HCT116 (cell line): Measurements from ENCODE around the gene CFI. TPM values are rescaled to one million over a fixed set of nuclear protein-coding genes. Genes with fewer than 3 reads are reported as not detected.

ENCODE experiments used
- ATAC-seq: fragments of 200-7000 bp; cut with Tn5 transposase; 2 replicates; pipeline ENCODE4 v1.9.1; 2020; ENCODE audit warnings: mild to moderate bottlenecking, moderate library complexity
- BruUV-seq: library from RNA; stranded (reverse); fragments of 400-500 nt; replicated peaks from 2 replicates; lab custom pipeline; 2021; lab: Mats Ljungman, UMichigan
- CTCF ChIA-PET: fragments of 300-600 bp; sonication (Branson Sonifier 250); formaldehyde crosslinking; loops from one replicate; lab custom pipeline; 2021; ENCODE audit warnings: antibody characterized with exemption; lab: Charles Lee
- POLR2A ChIA-PET: fragments of 300-600, 350-600 bp; sonication (Branson Sonifier 250); formaldehyde crosslinking; loops from one replicate; lab custom pipeline; 2021; ENCODE audit warnings: antibody characterized with exemption; lab: Charles Lee
- RAD21 ChIA-PET, 2 experiments: fragments of 300-600 bp; sonication (Branson Sonifier 250); formaldehyde crosslinking; loops; one replicate each; lab custom pipeline; 2023; ENCODE audit warnings: low total read pairs in 2 of 2; ENCODE audit not compliant: uncharacterized antibody in 2 of 2, unreplicated experiment in 2 of 2, low non-redundant PET in 1 of 2; lab: Charles Lee
- DNase-seq: peaks from one replicate; pipeline ENCODE4 v3.0.0-alpha.2; 2010; ENCODE audit warnings: low read depth, low spot score
- H2AFZ ChIP-seq: fragments of 200-600 bp; shearing (Covaris generic), sonication (generic); 2 replicates; pipeline ENCODE4 v1.6.1; 2017; ENCODE audit warnings: low read depth, mixed run types, mixed read lengths, antibody characterized with exemption, low read length; ENCODE audit not compliant: poor library complexity, severe bottlenecking
- H3K27ac ChIP-seq: 2 replicates; pipeline ENCODE4 v1.5.1; 2012; ENCODE audit warnings: low read depth, low read length
- H3K27me3 ChIP-seq: fragments of 200-600 bp; sonication (generic); 2 replicates; pipeline ENCODE4 v1.6.1; 2016; ENCODE audit warnings: mixed run types, low read length, mixed read lengths; ENCODE audit not compliant: insufficient read depth
- H3K36me3 ChIP-seq, 2 experiments: fragments of 200-500 bp in 1 of 2; fragments of 200-600 bp in 1 of 2; sonication (Bioruptor generic) in 1 of 2; sonication (generic) in 1 of 2; 2 replicates each; pipeline versions ENCODE4 v1.5.1 to v1.6.1; 2014 to 2016; ENCODE audit warnings: low read length in 2 of 2, inconsistent platforms in 1 of 2, mixed read lengths in 1 of 2, mixed run types in 1 of 2; ENCODE audit not compliant: insufficient read depth in 2 of 2, control insufficient read depth in 1 of 2
- H3K4me1 ChIP-seq, 2 experiments: fragments of 200-600 bp in 1 of 2; sonication (generic) in 1 of 2; 2 replicates each; pipeline versions ENCODE4 v1.5.1 to v1.6.1; 2012 to 2017; ENCODE audit warnings: low read length in 2 of 2, inconsistent platforms in 1 of 2, mild to moderate bottlenecking in 1 of 2, mixed read lengths in 1 of 2, mixed run types in 1 of 2, moderate library complexity in 1 of 2; ENCODE audit not compliant: insufficient read depth in 2 of 2, control insufficient read depth in 1 of 2
- H3K4me2 ChIP-seq: fragments of 200-600 bp; sonication (generic); 2 replicates; pipeline ENCODE4 v1.6.1; 2017; ENCODE audit warnings: mixed run types, low read length, mixed read lengths
- H3K4me3 ChIP-seq, 2 experiments: fragments of 200-600 bp in 1 of 2; sonication (generic) in 1 of 2; replicated peaks in 1 of 2; 2 replicates each; pipeline ENCODE4 v1.5.1; 2011 to 2016; ENCODE audit warnings: low read length in 2 of 2, control low read depth in 1 of 2, low read depth in 1 of 2, mild to moderate bottlenecking in 1 of 2, mixed read lengths in 1 of 2, mixed run types in 1 of 2
- H3K79me2 ChIP-seq: fragments of 200-600 bp; sonication (generic); 2 replicates; pipeline ENCODE4 v1.6.1; 2017; ENCODE audit warnings: mild to moderate bottlenecking, mixed run types, low read length, moderate library complexity, mixed read lengths; ENCODE audit not compliant: insufficient read depth
- H3K9ac ChIP-seq: fragments of 200-600 bp; sonication (generic); 2 replicates; pipeline ENCODE4 v1.6.1; 2016; ENCODE audit warnings: low read length, mixed read lengths
- H3K9me2 ChIP-seq: fragments of 200-600 bp; sonication (generic), shearing (Covaris generic); 2 replicates; pipeline ENCODE4 v1.6.1; 2017; ENCODE audit warnings: mixed run types, mild to moderate bottlenecking, moderate library complexity; ENCODE audit not compliant: insufficient read depth
- H3K9me3 ChIP-seq, 2 experiments: fragments of 200-500 bp in 1 of 2; fragments of 200-600 bp in 1 of 2; sonication (Bioruptor generic) in 1 of 2; sonication (generic) in 1 of 2; 2 replicates each; pipeline ENCODE4 v1.6.1; 2014 to 2017; ENCODE audit warnings: low read length in 2 of 2, mixed read lengths in 2 of 2, inconsistent platforms in 1 of 2, low read depth in 1 of 2, mild to moderate bottlenecking in 1 of 2, mixed run types in 1 of 2, moderate library complexity in 1 of 2; ENCODE audit not compliant: control insufficient read depth in 1 of 2, insufficient read depth in 1 of 2
- H4K20me1 ChIP-seq: fragments of 200-600 bp; sonication (generic), shearing (Covaris generic); 2 replicates; pipeline ENCODE4 v1.6.1; 2017; ENCODE audit warnings: mixed run types, mild to moderate bottlenecking, moderate library complexity; ENCODE audit not compliant: insufficient read depth
- CBX3 ChIP-seq: IDR thresholded peaks from 2 replicates; pipeline ENCODE4 v1.6.1; 2012; ENCODE audit warnings: low read depth
- EGR1 ChIP-seq: IDR thresholded peaks from 2 replicates; pipeline ENCODE4 v1.6.1; 2012; ENCODE audit warnings: low read depth
- ELF1 ChIP-seq: IDR thresholded peaks from 2 replicates; pipeline ENCODE4 v1.6.1; 2012; ENCODE audit warnings: low read depth, borderline replicate concordance
- EZH2 ChIP-seq: fragments of 200-600 bp; sonication (generic); IDR thresholded peaks from 2 replicates; pipeline ENCODE4 v1.6.1; 2017; ENCODE audit warnings: antibody characterized with exemption, mixed run types
- EZH2phosphoT487 ChIP-seq: fragments of 200-600 bp; IDR thresholded peaks from 2 replicates; pipeline ENCODE4 v1.6.1; 2018; ENCODE audit warnings: antibody characterized with exemption, borderline replicate concordance
- JUND ChIP-seq: IDR thresholded peaks from 2 replicates; pipeline ENCODE4 v1.6.1; 2012
- POLR2AphosphoS5 ChIP-seq: IDR thresholded peaks from 2 replicates; pipeline ENCODE4 v1.6.1; 2011; ENCODE audit warnings: mild to moderate bottlenecking, low read depth, low read length, moderate library complexity
- RAD21 ChIP-seq: IDR thresholded peaks from 2 replicates; pipeline ENCODE4 v1.6.1; 2012; ENCODE audit warnings: low read depth, mild to moderate bottlenecking
- SIN3A ChIP-seq: IDR thresholded peaks from 2 replicates; pipeline ENCODE4 v1.6.1; 2012; ENCODE audit warnings: low read depth
- SP1 ChIP-seq: IDR thresholded peaks from 2 replicates; pipeline ENCODE4 v1.6.1; 2012; ENCODE audit warnings: low read depth
- SRF ChIP-seq: IDR thresholded peaks from 2 replicates; pipeline ENCODE4 v1.6.1; 2012; ENCODE audit warnings: low read depth
- TCF7L2 ChIP-seq: IDR thresholded peaks from 2 replicates; pipeline ENCODE4 v1.7.0; 2011; ENCODE audit warnings: borderline replicate concordance, inconsistent platforms; ENCODE audit not compliant: insufficient read depth, insufficient read length; ENCODE audit errors: extremely low read depth
- YY1 ChIP-seq: IDR thresholded peaks from 2 replicates; pipeline ENCODE4 v1.6.1; 2011; ENCODE audit warnings: low read length, low read depth, moderate library complexity, mild to moderate bottlenecking; ENCODE audit not compliant: insufficient replicate concordance; ENCODE audit errors: extremely low read depth
- ZFX ChIP-seq: fragments of 450-650 bp; IDR thresholded peaks from 2 replicates; pipeline ENCODE4 v1.6.1; 2017
- ZNF274 ChIP-seq: fragments of 200-500 bp; sonication (Bioruptor generic); IDR thresholded peaks from 2 replicates; pipeline ENCODE4 v1.6.1; 2014; ENCODE audit warnings: mild to moderate bottlenecking, low read depth, low read length, inconsistent platforms
- intact Hi-C: fragments of 100-400 bp; cut with micrococcal nuclease; formaldehyde crosslinking; loops from 2 replicates; pipeline ENCODE4 v1.10.0; 2022
- total RNA-seq: library from RNA; stranded (reverse); gene quantifications from one replicate; pipeline ENCODE4 v1.2.1, GENCODE V29; 2021; ENCODE audit not compliant: unreplicated experiment
- TF ChIP-seq, protein P1 (sequence below): IDR thresholded peaks from 2 replicates; pipeline ENCODE4 v1.6.1; 2012; ENCODE audit warnings: low read depth
- TF ChIP-seq, protein P2 (sequence below), 3 experiments: fragments of 200-600 bp in 1 of 3; sonication (generic) in 1 of 3; IDR thresholded peaks in 2 of 3; conservative IDR thresholded peaks in 1 of 3; 2 replicates each; pipeline ENCODE4 v1.5.1; 2012 to 2017; ENCODE audit warnings: low read depth in 2 of 3, low read length in 2 of 3, antibody characterized with exemption in 1 of 3, borderline replicate concordance in 1 of 3, control low read depth in 1 of 3, mild to moderate bottlenecking in 1 of 3, mixed read lengths in 1 of 3, mixed run types in 1 of 3, moderate library complexity in 1 of 3; ENCODE audit not compliant: insufficient read depth in 1 of 3
- TF ChIP-seq, protein P3 (sequence below): IDR thresholded peaks from 2 replicates; pipeline ENCODE4 v1.6.1; 2012

The CFI gene
- total RNA-seq, 1 experiment from 2014 or later, result 0.84 TPM

DNA sequence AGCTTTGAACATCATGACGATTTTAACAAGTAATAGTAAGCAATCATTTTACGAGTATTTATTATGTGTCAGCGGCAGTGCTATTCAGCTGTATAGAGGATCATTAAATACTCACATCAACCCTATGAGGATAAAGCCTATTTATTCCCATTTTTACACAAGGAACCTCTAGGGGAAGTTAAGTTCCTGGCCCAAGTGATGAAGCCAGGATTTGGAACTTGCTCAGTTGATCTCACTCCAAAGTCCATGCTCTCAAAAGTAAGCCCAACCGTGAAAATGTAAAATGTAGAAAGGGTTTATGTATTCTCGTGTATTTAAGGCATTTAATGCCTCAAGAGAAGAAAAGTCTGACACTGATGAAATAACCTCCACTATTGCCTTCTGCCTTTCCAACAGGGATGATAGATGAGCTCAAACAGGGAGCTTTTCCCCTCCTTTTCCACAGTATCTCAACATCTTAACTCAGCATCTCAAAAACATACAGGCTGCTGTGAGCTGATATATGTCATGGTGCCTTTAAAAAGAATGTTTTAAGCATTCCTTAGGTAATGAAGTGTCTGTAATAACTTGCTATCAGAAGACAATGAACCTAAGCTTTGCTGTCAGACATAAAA lies 36.9 kb downstream of the CFI start:
- TF ChIP-seq ZNF274, result no peak
- no peak for TF ChIP-seq CBX3
- no peak for TF ChIP-seq JUND
- no peak for TF ChIP-seq EZH2
- no peak for TF ChIP-seq RAD21
- TF ChIP-seq SRF, result no peak
- TF ChIP-seq EGR1, result no peak
- TF ChIP-seq SIN3A, result no peak
- TF ChIP-seq ZFX, result no peak
- TF ChIP-seq YY1, result no peak
- TF ChIP-seq, protein P1, sequence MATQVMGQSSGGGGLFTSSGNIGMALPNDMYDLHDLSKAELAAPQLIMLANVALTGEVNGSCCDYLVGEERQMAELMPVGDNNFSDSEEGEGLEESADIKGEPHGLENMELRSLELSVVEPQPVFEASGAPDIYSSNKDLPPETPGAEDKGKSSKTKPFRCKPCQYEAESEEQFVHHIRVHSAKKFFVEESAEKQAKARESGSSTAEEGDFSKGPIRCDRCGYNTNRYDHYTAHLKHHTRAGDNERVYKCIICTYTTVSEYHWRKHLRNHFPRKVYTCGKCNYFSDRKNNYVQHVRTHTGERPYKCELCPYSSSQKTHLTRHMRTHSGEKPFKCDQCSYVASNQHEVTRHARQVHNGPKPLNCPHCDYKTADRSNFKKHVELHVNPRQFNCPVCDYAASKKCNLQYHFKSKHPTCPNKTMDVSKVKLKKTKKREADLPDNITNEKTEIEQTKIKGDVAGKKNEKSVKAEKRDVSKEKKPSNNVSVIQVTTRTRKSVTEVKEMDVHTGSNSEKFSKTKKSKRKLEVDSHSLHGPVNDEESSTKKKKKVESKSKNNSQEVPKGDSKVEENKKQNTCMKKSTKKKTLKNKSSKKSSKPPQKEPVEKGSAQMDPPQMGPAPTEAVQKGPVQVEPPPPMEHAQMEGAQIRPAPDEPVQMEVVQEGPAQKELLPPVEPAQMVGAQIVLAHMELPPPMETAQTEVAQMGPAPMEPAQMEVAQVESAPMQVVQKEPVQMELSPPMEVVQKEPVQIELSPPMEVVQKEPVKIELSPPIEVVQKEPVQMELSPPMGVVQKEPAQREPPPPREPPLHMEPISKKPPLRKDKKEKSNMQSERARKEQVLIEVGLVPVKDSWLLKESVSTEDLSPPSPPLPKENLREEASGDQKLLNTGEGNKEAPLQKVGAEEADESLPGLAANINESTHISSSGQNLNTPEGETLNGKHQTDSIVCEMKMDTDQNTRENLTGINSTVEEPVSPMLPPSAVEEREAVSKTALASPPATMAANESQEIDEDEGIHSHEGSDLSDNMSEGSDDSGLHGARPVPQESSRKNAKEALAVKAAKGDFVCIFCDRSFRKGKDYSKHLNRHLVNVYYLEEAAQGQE, result no peak
- TF ChIP-seq ELF1, result no peak
- TF ChIP-seq TCF7L2, result no peak
- TF ChIP-seq SP1, result no peak
- TF ChIP-seq, protein P2, sequence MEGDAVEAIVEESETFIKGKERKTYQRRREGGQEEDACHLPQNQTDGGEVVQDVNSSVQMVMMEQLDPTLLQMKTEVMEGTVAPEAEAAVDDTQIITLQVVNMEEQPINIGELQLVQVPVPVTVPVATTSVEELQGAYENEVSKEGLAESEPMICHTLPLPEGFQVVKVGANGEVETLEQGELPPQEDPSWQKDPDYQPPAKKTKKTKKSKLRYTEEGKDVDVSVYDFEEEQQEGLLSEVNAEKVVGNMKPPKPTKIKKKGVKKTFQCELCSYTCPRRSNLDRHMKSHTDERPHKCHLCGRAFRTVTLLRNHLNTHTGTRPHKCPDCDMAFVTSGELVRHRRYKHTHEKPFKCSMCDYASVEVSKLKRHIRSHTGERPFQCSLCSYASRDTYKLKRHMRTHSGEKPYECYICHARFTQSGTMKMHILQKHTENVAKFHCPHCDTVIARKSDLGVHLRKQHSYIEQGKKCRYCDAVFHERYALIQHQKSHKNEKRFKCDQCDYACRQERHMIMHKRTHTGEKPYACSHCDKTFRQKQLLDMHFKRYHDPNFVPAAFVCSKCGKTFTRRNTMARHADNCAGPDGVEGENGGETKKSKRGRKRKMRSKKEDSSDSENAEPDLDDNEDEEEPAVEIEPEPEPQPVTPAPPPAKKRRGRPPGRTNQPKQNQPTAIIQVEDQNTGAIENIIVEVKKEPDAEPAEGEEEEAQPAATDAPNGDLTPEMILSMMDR (IDR thresholded peaks at IDR 0.05 in 2 of 3, conservative IDR thresholded peaks at IDR 0.05 in 1 of 3; ENCODE audit: borderline replicate concordance in 1 of 3, insufficient read depth in 1 of 3, low read depth in 2 of 3, low read length in 2 of 3), result no peak
- no peak for TF ChIP-seq EZH2phosphoT487
- TF ChIP-seq POLR2AphosphoS5, result no peak
- TF ChIP-seq, protein P3, sequence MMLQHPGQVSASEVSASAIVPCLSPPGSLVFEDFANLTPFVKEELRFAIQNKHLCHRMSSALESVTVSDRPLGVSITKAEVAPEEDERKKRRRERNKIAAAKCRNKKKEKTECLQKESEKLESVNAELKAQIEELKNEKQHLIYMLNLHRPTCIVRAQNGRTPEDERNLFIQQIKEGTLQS, result no peak
- H3K9ac ChIP-seq, result no peak overlapping the region
- no TSS peak for BruUV-seq
- intact Hi-C loops, result no loop called here
- no peaks in the 10 kb centered on the region for H4K20me1 ChIP-seq
- no peak overlapping the region for H2AFZ ChIP-seq
- no peaks in the 10 kb centered on the region for H3K36me3 ChIP-seq
- H3K79me2 ChIP-seq, result no peaks in the 10 kb centered on the region
- H3K4me1 ChIP-seq, result no peaks in the 10 kb centered on the region
- H3K27me3 ChIP-seq, result 0 out of 2 replicates have a peak, but pooled peaks cover 3% of the 10 kb centered on the region
- ATAC-seq (no peak), DNase-seq (no peak)
- no peaks in the 10 kb centered on the region for H3K9me2 ChIP-seq
- H3K9me3 ChIP-seq, result no peaks in the 10 kb centered on the region
- H3K4me2 ChIP-seq, result no peak overlapping the region
- POLR2A ChIA-PET, result no interaction called here
- RAD21 ChIA-PET, result no interaction called here
- CTCF ChIA-PET, result no interaction called here
- H3K27ac ChIP-seq, result no peak overlapping the region
- no peak overlapping the region for H3K4me3 ChIP-seq
